ENCODE measurements around the gene FALEC.
"Not testable (repeated sequence)": the region's sequence is repeated elsewhere in the genome, so short reads cannot be mapped to it uniquely, and the experiment has no call there.

The FALEC gene

DNA sequence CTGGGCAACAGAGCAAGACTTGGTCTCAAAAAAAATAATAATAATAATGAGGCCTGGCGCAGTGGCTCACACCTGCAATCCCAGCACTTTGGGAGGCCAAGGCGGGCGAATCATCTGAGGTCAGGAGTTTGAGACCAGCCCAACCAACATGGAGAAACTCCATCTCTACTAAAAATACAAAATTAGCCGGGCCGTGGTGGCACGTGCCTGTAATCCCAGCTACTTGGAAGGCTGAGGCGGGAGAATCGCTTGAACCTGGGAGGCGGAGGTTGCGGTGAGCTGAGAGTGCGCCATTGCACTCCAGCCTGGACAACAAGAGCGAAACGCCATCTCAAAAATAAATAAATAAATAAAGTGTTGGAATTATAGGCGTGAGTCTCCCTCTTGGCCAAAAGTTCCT is 66.4 kb downstream of the FALEC start:
- Histone ChIP-seq H3F3A (ENCODE audit: insufficient read depth) (peaks cover 31% of the 10 kb centered on the region), H4K20me1 (ENCODE audit: low read depth, low read length) (peaks cover 19% of the 10 kb centered on the region), H3K79me2 (ENCODE audit: insufficient read depth, low read length) (peaks cover 34% of the 10 kb centered on the region), H3K36me3 (ENCODE audit: low read length) (peaks cover 20% of the 10 kb centered on the region)
- H3K9me3 ChIP-seq (ENCODE audit: insufficient read depth, low read length); H3K27me3 ChIP-seq (ENCODE audit: low read length); H3K9ac ChIP-seq (ENCODE audit: low read length); H3K9me2 ChIP-seq (replicated peaks; ENCODE audit: insufficient read depth, low read length); H3K27ac ChIP-seq (ENCODE audit: low read depth, low read length); H3K4me2 ChIP-seq (ENCODE audit: low read depth, low read length, poor library complexity, severe bottlenecking); H3K4me3 ChIP-seq (ENCODE audit: insufficient read depth, low read length, poor library complexity, severe bottlenecking); H2AFZ ChIP-seq (ENCODE audit: low read depth, low read length, severe bottlenecking): not testable (repeated sequence)

DNA sequence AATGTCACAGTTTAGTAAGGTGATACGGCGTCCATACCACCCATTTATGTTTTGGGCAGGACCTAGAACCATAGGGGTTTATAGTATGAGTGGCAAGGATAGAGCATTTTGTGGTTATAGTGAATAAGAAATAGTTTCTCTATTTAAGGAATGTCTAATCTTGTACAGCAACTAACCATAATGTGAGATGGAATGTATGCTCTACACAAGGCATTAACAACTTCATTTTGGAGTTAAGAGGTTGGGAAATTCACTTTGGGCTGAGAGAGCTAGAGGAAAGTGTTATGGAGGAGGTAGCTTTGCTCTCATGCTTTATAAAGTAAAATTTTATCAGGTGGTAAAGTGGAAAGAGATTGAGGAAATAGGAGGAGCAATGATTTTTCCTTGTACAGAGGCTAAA is 66.8 kb downstream of the FALEC start:
- no peak overlapping the region for H3K4me3 ChIP-seq (ENCODE audit: insufficient read depth, low read length, poor library complexity, severe bottlenecking)
- peaks cover 15% of the 10 kb centered on the region for H4K20me1 ChIP-seq (ENCODE audit: low read depth, low read length)
- H3K79me2 ChIP-seq (ENCODE audit: insufficient read depth, low read length), result peaks cover 30% of the 10 kb centered on the region
- TF ChIP-seq, protein P1, sequence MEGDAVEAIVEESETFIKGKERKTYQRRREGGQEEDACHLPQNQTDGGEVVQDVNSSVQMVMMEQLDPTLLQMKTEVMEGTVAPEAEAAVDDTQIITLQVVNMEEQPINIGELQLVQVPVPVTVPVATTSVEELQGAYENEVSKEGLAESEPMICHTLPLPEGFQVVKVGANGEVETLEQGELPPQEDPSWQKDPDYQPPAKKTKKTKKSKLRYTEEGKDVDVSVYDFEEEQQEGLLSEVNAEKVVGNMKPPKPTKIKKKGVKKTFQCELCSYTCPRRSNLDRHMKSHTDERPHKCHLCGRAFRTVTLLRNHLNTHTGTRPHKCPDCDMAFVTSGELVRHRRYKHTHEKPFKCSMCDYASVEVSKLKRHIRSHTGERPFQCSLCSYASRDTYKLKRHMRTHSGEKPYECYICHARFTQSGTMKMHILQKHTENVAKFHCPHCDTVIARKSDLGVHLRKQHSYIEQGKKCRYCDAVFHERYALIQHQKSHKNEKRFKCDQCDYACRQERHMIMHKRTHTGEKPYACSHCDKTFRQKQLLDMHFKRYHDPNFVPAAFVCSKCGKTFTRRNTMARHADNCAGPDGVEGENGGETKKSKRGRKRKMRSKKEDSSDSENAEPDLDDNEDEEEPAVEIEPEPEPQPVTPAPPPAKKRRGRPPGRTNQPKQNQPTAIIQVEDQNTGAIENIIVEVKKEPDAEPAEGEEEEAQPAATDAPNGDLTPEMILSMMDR (IDR thresholded peaks at IDR 0.05; ENCODE audit: insufficient read depth, low read length, poor library complexity, severe bottlenecking), result no peak
- TF ChIP-seq EZH2phosphoT487 (conservative IDR thresholded peaks at IDR 0.05; ENCODE audit: low read length), result no peak
- H3K36me3 ChIP-seq (ENCODE audit: low read length), result peaks cover 16% of the 10 kb centered on the region
- H3K9ac ChIP-seq (ENCODE audit: low read length), result no peak overlapping the region
- peak overlapping the region; percentile 9; the same call in 1 of the 2 replicates for H3K27ac ChIP-seq (ENCODE audit: low read depth, low read length)
- no peaks in the 10 kb centered on the region for H3K9me3 ChIP-seq (ENCODE audit: insufficient read depth, low read length)
- no peaks in the 10 kb centered on the region for H3K9me2 ChIP-seq (replicated peaks; ENCODE audit: insufficient read depth, low read length)
- H2AFZ ChIP-seq (ENCODE audit: low read depth, low read length, severe bottlenecking), result no peak overlapping the region
- no peak overlapping the region for H3K4me2 ChIP-seq (ENCODE audit: low read depth, low read length, poor library complexity, severe bottlenecking)
- H3F3A ChIP-seq (ENCODE audit: insufficient read depth), result peaks cover 27% of the 10 kb centered on the region
- H3K27me3 ChIP-seq (ENCODE audit: low read length), result no peaks in the 10 kb centered on the region
